CD4-positive, alpha-beta T cell treated with Interleukin-15 for 1 hour (primary cell): ENCODE data around the gene DOCK2.
"Not testable (repeated sequence)": the region's sequence is repeated elsewhere in the genome, so short reads cannot be mapped to it uniquely, and the experiment has no call there.

ENCODE experiments used
- DNase-seq: peaks from one replicate; pipeline ENCODE4 v3.0.0-alpha.2; 2020

Gene DOCK2

GRCh38 chr5:169832304-169832703 lies 195.2 kb downstream of the DOCK2 start:
- no peak for DNase-seq

GRCh38 chr5:169832845-169833244 lies 195.8 kb downstream of the DOCK2 start:
- DNase-seq: no peak

- not testable (repeated sequence) for DNase-seq
These were observed 196.7 kb downstream of the DOCK2 start for GRCh38 chr5:169833681-169834292.

- DNase-seq: not testable (repeated sequence)
These were observed 197.5 kb downstream of the DOCK2 start for GRCh38 chr5:169834540-169834939.

- DNase-seq: no peak
These were observed 199.9 kb downstream of the DOCK2 start for GRCh38 chr5:169836835-169837536.

- no peak for DNase-seq
These were observed 200.6 kb downstream of the DOCK2 start for GRCh38 chr5:169837686-169838085.

GRCh38 chr5:169838688-169839087 lies 201.6 kb downstream of the DOCK2 start:
- DNase-seq: no peak

GRCh38 chr5:169840405-169840804 lies 203.3 kb downstream of the DOCK2 start:
- no peak for DNase-seq

GRCh38 chr5:169842699-169843098 lies 205.6 kb downstream of the DOCK2 start:
- DNase-seq: no peak

- DNase-seq: no peak
These were observed 210.4 kb downstream of the DOCK2 start for GRCh38 chr5:169847519-169847918.

- no peak for DNase-seq
These were observed 211.2 kb downstream of the DOCK2 start for GRCh38 chr5:169848271-169848670.

GRCh38 chr5:169848792-169849191 lies 211.7 kb downstream of the DOCK2 start:
- DNase-seq: no peak

GRCh38 chr5:169850409-169850808 lies 213.3 kb downstream of the DOCK2 start:
- no peak for DNase-seq

GRCh38 chr5:169851321-169851850 lies 214.3 kb downstream of the DOCK2 start:
- no peak for DNase-seq

- DNase-seq: no peak
These were observed 219.5 kb downstream of the DOCK2 start for GRCh38 chr5:169856571-169856970.

GRCh38 chr5:169860585-169860984 lies 223.5 kb downstream of the DOCK2 start:
- no peak for DNase-seq

GRCh38 chr5:169861433-169861832 lies 224.4 kb downstream of the DOCK2 start:
- no peak for DNase-seq

- no peak for DNase-seq
These were observed 224.9 kb downstream of the DOCK2 start for GRCh38 chr5:169861934-169862333.

GRCh38 chr5:169862391-169862811 lies 225.3 kb downstream of the DOCK2 start:
- no peak for DNase-seq

GRCh38 chr5:169864483-169864882 lies 227.4 kb downstream of the DOCK2 start:
- DNase-seq: no peak

GRCh38 chr5:169867347-169867746 lies 230.3 kb downstream of the DOCK2 start:
- DNase-seq: no peak

- no peak for DNase-seq
These were observed 232.0 kb downstream of the DOCK2 start for GRCh38 chr5:169869066-169869465.

- DNase-seq: no peak
These were observed 233.1 kb downstream of the DOCK2 start for GRCh38 chr5:169870211-169870610.

GRCh38 chr5:169871826-169872490 lies 234.9 kb downstream of the DOCK2 start:
- no peak for DNase-seq
